Cerebellar cortex (tissue), 1 donor: Measurements from ENCODE around the gene WNT11.

ENCODE experiments used
- DNase-seq: peaks from one replicate; pipeline ENCODE4 v3.0.0-alpha.2; 2015; ENCODE audit warnings: low spot score

WNT11 gene

GRCh38 chr11:76218449-76219178, 12.3 kb upstream of the WNT11 start:
- no peak for DNase-seq

GRCh38 chr11:76217653-76218160, 11.4 kb upstream of the WNT11 start:
- DNase-seq: no peak

GRCh38 chr11:76216536-76217325, 10.4 kb upstream of the WNT11 start:
- peak; percentile 31 for DNase-seq

- DNase-seq: no peak
Measured at GRCh38 chr11:76215941-76216340, 9.6 kb upstream of the WNT11 start.

- DNase-seq: no peak
Measured at GRCh38 chr11:76214968-76215548, 8.8 kb upstream of the WNT11 start.

GRCh38 chr11:76214186-76214585, 7.9 kb upstream of the WNT11 start:
- no peak for DNase-seq

- DNase-seq: no peak
Measured at GRCh38 chr11:76212086-76213035, 6.1 kb upstream of the WNT11 start.

GRCh38 chr11:76210931-76211851, 4.9 kb upstream of the WNT11 start:
- no peak for DNase-seq

- DNase-seq: peak; percentile 52
Measured at GRCh38 chr11:76209973-76210930, 4.0 kb upstream of the WNT11 start.

GRCh38 chr11:76209375-76209972, 3.2 kb upstream of the WNT11 start:
- DNase-seq: no peak

GRCh38 chr11:76208438-76209374, 2.4 kb upstream of the WNT11 start:
- peak; percentile 52 for DNase-seq

GRCh38 chr11:76207642-76208401, 1.5 kb upstream of the WNT11 start:
- peak; percentile 69 for DNase-seq

- DNase-seq: no peak
Measured at GRCh38 chr11:76206077-76206326, 300 bp downstream of the WNT11 start.

- DNase-seq: no peak
Measured at GRCh38 chr11:76205252-76206076, 838 bp downstream of the WNT11 start.

- no peak for DNase-seq
Measured at GRCh38 chr11:76203937-76204336, 2.4 kb downstream of the WNT11 start.

GRCh38 chr11:76203131-76203925, 3.0 kb downstream of the WNT11 start:
- no peak for DNase-seq
